ENCODE results near the gene LCP2.

Gene LCP2

DNA sequence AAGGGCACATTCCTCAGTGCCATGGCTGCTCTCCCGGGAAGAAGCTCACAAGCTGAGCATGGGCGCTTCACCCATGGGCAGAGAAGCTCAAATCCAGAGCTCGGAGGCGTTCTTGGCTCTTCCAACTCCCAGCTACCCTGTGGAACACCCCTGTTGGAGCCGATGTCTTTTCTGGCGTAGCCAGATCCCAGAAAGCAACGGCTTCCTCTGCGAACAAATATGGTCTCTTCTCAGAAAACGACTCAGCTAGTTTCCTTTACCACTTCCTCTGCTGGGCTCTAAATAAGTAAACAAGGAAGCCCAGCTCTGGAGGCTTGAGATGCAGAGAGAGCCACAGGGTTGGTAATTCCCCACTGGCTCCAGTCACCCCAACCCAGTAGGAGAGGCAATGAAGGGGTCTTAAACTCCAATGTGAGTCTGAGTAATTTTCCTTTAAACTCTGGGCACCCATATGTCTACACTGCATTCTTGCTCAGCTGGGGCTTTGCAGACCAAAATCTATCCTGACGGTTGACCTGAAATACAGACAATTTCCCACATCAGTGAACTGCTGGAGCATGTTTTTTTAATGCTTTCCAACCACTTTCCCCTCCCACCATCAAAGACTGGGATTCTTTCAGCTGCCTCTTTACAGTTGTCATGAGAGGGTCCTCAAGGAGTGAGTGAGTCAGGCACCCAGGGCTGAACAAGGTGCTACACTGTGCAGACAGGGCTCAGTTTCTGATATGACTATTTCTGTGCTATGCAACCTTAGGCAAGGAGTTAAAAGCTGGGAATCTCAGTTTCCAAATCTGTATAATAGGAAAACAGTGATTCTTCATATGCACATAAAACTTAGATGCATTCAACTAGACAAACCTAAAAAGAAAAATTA lies at the start of gene LCP2:
LCP2 (minus strand) TSS at position 189 of the 874 bp plus-strand sequence; CDS start at position 23, 166 bp downstream.
- DNase-seq (ENCODE audit: low read depth) = no peak

- no peak for DNase-seq (ENCODE audit: low read depth)
Observed at GRCh38 chr5:170347022-170347567, 49.5 kb upstream of the LCP2 start.

GRCh38 chr5:170345971-170346370 lies 48.4 kb upstream of the LCP2 start:
- DNase-seq (ENCODE audit: low read depth) = no peak

- no peak for DNase-seq (ENCODE audit: low read depth)
Observed at GRCh38 chr5:170343177-170343576, 45.6 kb upstream of the LCP2 start.

GRCh38 chr5:170342153-170342725 lies 44.7 kb upstream of the LCP2 start:
- no peak for DNase-seq (ENCODE audit: low read depth)

DNA sequence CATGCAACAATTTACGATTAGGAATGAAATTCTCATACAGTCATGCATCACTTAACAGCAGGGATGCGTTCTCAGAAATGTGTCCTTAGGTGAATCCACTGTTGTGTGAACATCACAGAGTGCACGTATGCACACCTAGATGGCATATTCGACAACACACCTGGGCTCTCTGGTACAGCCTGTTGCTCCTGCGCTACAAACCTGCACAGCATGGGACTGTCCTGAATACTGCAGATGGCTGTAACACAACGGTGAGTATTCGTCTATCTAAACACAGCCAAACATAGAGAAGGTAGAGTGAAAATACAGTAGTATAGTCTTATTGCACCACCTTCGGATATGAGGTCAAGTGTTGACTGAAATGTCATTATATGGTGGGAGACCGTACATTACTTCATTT lies 44.0 kb upstream of the LCP2 start:
- no peak for DNase-seq (ENCODE audit: low read depth)

- DNase-seq (ENCODE audit: low read depth) = no peak
Observed at GRCh38 chr5:170339780-170340167, 42.2 kb upstream of the LCP2 start.

DNA sequence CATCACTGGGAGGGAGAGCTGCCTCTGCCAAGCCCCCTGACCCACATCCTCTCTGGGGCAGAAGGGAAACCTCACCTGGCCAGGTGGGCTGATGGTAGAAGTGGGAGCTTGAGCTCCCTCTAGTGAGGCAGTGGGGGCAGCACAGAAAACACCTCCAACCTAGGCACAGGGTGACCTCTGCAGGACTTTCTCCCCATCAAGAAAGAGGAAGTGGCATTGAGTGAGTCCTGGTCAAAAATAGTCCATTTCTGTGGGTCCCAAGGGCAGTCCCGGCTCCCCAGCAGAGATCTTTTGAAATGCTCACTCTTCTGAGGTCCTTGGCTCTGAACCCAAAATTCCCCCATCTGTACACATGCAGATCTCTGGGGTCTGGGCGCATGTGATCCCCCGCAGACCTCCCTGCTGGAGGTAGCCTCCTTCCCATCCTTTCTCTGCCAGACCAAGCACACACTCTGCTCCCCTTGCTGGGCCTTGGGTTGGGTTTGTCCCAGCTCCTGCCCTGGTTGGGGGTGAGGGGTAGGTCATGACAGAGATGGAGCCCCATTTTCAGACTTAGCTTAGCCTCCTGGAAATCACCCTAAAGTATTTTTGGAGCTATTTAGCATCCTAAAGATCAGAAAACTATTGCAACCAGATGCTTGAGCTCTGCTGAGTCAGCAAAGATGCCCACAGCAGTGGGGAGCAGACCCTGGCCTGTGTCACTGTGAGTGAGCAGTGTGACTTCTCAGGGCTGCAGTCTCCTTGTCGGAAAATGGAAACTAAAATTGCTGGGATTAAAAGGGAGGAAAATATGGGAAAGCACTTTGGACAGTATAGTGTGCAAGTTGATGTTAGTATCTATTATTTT lies 41.6 kb upstream of the LCP2 start:
- DNase-seq (ENCODE audit: low read depth) = peak; percentile 49

DNA sequence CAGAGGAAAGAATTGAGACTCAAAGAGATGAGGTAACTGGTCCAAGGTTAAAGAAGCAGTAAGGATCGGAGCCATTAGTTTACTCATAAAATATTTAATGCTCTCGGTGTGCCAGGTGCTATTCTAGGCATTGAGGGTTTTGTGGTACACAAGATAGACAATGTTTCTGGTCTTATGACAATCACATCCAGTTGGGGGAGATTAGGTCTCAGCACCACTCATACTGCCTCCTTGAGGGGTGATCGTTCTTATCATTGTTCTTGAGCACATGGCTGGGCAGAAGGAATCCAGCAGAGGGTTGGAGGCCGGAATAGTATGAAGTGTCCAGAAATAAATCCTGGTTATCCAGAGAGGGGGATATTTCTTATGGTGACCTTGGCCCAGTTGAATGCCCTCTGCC lies 40.7 kb upstream of the LCP2 start:
- no peak for DNase-seq (ENCODE audit: low read depth)

GRCh38 chr5:170337045-170337733 lies 39.6 kb upstream of the LCP2 start:
- DNase-seq (ENCODE audit: low read depth) = no peak

- no peak for DNase-seq (ENCODE audit: low read depth)
Observed at GRCh38 chr5:170336065-170336464, 38.5 kb upstream of the LCP2 start.

DNA sequence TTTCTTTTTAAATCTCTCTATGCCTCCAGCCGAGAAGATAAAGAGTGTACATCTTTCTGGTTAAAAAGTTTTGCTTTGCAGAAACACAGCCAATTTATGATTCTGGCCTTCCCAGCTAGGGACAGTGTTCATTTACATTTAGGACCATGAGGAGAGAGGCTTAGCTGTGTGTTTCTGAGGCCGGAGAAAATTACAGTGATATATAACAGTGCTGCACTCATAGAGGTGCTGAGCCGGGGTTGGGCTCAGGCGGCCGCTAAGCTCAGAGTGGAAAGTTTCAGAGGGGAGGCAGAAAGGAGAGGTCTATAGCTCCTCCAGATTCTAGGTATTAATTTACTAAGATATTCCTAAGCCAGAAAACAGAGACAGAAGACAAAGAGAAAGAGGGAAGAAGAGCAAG lies 37.0 kb upstream of the LCP2 start:
- DNase-seq (ENCODE audit: low read depth) = no peak

DNA sequence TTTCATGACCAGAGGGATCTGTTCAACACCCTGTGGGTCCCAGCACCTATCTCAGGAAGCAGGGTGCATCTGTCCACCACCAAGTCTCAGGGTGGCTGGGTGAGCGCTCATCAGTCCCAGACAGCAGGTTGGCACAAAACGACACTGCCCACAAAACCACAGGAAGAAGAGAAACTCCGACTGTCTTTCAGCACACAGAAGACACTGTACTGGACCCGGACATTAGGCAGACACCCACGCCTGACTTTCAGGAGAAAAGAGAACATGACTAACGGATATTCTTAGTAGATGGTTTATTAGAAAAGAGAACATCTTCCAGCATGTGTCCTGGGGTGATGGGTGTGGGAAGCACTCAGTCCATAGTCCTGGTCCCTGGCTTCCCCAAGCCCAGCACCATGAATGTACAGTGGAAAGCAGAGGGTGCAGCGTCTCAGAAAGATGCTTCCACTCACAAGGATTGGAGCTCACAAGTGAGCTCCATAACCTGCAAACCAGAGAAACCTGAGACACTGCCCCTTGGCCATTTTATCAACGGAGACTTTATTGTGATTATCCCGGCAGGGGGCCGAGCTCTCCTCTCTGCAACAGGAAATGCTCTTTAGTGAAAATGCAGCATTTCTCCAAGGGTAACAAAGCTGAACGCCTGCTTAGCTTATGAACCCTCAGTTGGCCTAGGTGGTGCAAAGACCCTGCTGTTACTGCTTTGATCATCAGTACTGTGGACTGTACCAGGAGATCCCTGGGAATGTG lies 35.8 kb upstream of the LCP2 start:
- peak; percentile 65 for DNase-seq (ENCODE audit: low read depth)

DNA sequence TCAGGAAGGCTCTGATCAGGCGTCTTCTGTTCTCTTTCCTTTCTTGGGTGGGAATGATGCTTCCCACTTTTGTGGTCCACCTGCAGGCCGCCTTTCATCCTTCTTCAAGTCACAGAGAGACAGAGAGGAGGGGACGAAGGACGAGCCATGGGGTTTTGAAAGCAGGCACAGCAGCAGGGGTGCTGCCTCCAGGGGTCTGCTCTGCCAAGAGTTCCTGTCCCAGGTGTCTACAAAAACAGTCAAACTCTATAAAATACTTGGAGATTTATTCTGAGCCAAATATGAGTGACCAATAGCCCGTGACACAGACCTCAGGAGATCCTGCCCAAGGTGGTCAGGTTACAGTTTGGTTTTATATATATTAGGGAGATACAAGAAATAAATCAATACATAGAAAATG lies 34.5 kb upstream of the LCP2 start:
- no peak for DNase-seq (ENCODE audit: low read depth)

DNA sequence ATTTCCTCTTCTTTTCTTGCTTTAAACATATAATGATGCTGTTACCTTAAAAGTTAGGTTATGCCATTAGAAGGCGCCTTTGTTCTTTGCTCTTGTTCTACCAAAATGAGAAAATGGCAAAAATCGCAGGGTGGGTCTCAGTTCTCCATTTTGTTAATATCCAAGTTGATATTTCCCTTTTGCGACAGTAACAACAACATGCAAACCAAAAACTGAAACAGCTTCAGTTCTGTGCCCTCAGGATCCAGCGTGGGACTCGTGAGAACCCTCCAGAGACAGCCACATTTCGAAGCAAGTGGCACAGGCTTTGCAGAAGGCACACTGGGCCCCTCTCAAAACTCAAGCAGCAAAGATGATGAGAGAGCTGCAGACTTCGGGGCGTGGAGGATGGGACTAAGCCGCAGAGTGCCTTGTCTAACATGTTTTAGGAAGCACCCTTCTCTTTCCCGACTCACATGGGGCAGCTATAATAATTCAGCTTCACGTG lies 33.0 kb upstream of the LCP2 start:
- DNase-seq (ENCODE audit: low read depth) = peak; percentile 6

DNA sequence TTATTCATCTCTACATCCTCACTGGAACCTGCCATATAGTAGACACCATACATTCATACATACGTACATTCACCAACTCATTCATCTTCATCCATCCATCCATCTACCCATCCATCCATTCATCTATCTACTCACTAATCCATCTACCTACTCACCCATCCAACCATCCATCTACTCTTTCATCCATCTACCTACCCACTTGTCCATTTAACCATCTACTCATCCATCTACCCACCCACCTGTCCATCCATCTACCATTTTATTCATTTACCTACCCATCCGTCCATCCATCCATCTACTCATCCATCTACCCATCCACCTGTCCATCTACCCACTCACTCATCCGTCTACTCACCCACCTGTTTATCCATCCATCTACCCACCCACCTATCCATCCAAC lies 31.9 kb upstream of the LCP2 start:
- no peak for DNase-seq (ENCODE audit: low read depth)

- DNase-seq (ENCODE audit: low read depth) = no peak
Observed at GRCh38 chr5:170327829-170328228, 30.3 kb upstream of the LCP2 start.

DNA sequence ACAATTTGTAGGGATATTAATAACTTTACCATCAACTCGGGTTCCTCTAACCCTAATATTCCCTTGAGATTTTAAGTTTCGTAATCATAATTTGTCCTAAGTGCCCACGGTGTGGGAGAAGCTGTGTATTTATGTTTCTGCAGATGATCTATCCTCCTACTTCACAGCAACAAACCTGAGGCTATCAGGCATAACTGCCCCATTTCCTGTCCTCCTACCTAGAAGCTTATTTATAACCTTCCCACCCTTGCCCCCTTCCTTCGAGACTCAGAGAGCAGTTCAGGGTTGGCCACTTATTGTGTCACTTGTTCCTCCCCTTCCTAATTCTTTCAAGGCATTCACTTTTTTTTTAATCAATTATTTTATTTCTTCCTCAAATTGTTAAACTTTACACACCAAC lies 29.6 kb upstream of the LCP2 start:
- DNase-seq (ENCODE audit: low read depth) = no peak

- no peak for DNase-seq (ENCODE audit: low read depth)
Observed at GRCh38 chr5:170319301-170319700, 21.7 kb upstream of the LCP2 start.

DNA sequence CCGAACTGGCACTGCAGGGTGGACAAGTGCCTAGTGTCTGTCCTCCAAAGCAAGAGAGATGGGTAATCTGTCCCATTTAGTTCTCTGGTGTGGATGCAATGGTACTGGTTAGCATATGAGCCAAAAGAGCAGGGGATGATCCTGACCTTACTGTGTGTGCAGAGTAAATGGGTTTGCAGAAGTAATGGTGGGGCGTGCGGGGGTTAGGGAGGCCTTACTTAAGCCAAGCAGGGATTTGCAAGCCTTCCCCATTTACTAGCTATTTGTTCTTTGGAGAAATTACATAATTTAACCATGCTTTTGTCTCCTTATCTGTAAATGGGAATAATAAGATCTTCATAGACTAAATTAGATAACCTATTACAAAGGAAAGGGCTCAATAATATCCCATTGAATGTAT lies 19.9 kb upstream of the LCP2 start:
- no peak for DNase-seq (ENCODE audit: low read depth)

DNA sequence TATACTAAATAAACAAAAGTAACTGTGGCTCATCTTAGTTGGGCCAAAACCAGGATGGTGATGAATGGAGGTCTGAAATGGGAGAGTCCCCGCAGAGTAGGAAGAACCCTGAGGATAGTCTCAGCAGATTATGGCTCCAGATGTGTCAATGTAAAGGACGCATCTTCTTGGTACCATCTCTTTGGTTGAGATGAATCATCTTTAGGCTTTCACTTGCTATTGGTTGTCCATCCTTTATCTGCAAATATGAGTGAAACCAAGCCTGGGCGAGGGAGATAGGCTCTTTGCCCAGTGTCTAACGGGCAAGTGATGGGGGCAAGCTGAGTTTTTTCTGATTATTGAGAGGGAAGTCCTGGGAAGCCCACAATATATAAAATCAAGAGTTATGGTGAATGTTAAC lies 19.4 kb upstream of the LCP2 start:
- DNase-seq (ENCODE audit: low read depth) = no peak
